ENCODE results near the gene BTBD16.

- TF ChIP-seq CBFB (IDR thresholded peaks at IDR 0.05; ENCODE audit: low read depth), result no peak
- TF ChIP-seq SREBF2 (IDR thresholded peaks at IDR 0.05; ENCODE audit: low read length), result no peak
- no peak for TF ChIP-seq ZSCAN29 (IDR thresholded peaks at IDR 0.05)
- TF ChIP-seq POLR2AphosphoS5 (IDR thresholded peaks at IDR 0.05; ENCODE audit: low read length), result no peak
- no peak for TF ChIP-seq CTCF (IDR thresholded peaks at IDR 0.05 in 2 of 3, conservative IDR thresholded peaks at IDR 0.05 in 1 of 3; ENCODE audit: control insufficient read depth in 2 of 3, extremely low read depth in 1 of 3, insufficient read depth in 1 of 3, low read depth in 3 of 3, low read length in 3 of 3)
- no peak for TF ChIP-seq DPF2 (IDR thresholded peaks at IDR 0.05)
- TF ChIP-seq SIN3A (IDR thresholded peaks at IDR 0.05; ENCODE audit: low read depth, low read length), result no peak
- TF ChIP-seq NFYA (IDR thresholded peaks at IDR 0.05; ENCODE audit: borderline replicate concordance, low read depth, low read length), result no peak
- TF ChIP-seq SRF (IDR thresholded peaks at IDR 0.05; ENCODE audit: low read depth in 2 of 2, low read length in 2 of 2), result no peak
- no peak for TF ChIP-seq EZH2 (IDR thresholded peaks at IDR 0.05; ENCODE audit: borderline replicate concordance, control insufficient read depth, low read depth, low read length)
- TF ChIP-seq CHD1 (IDR thresholded peaks at IDR 0.05; ENCODE audit: low read depth, low read length), result no peak
Measured at GRCh38 chr10:122294511-122295450, 23.7 kb downstream of the BTBD16 start.
